Ovary (tissue), 9 donors: Measurements from ENCODE around the gene CPXM2. TPM values are rescaled to one million over a fixed set of nuclear protein-coding genes. Genes with fewer than 3 reads are reported as not detected.

Experiments used
- DNase-seq, 5 donors: peaks; one replicate each; pipeline ENCODE4 v3.0.0-alpha.2; 2019 to 2020
- H3K27ac ChIP-seq, 2 donors: fragments of 200-600 bp; one replicate each; pipeline versions ENCODE4 v1.5.1 to v1.8.0; 2019 to 2022
- H3K27me3 ChIP-seq: fragments of 200-600 bp; one replicate; pipeline ENCODE4 v1.8.0; 2022
- H3K36me3 ChIP-seq: fragments of 200-600 bp; sonication (generic); one replicate; pipeline ENCODE4 v1.5.1; 2019
- H3K4me1 ChIP-seq: one replicate; pipeline ENCODE4 v1.8.1; 2013; ENCODE audit warnings: mild to moderate bottlenecking, moderate library complexity; ENCODE audit not compliant: insufficient read depth
- H3K4me3 ChIP-seq: fragments of 200-600 bp; sonication (generic); one replicate; pipeline ENCODE4 v1.5.1; 2017
- H3K9me3 ChIP-seq, 2 donors: fragments of 200-600 bp in 1 of 2; sonication (generic) in 1 of 2; one replicate each; pipeline versions ENCODE4 v1.5.1 to v1.8.1; 2013 to 2019; ENCODE audit warnings: mild to moderate bottlenecking in 1 of 2, moderate library complexity in 1 of 2
- CTCF ChIP-seq, 3 donors: fragments of 450-650 bp in 2 of 3; fragments of 200-600 bp in 1 of 3; IDR thresholded peaks; one replicate each; pipeline versions ENCODE4 v1.5.1 to v1.8.0; 2016 to 2022; ENCODE audit warnings: antibody characterized with exemption in 3 of 3, mild to moderate bottlenecking in 1 of 3
- EP300 ChIP-seq: sonication (generic); formaldehyde crosslinking; IDR thresholded peaks from one replicate; pipeline ENCODE4 v1.6.1; 2017; ENCODE audit warnings: antibody characterized with exemption
- POLR2A ChIP-seq: fragments of 450-650 bp; IDR thresholded peaks from one replicate; pipeline ENCODE4 v1.6.1; 2017; ENCODE audit warnings: antibody characterized with exemption, mild to moderate bottlenecking, moderate library complexity
- WGBS, 3 donors: extraction: QIAGEN DNeasy Blood & Tissue Kit in 1 of 3; methylation state at CpG; one replicate each; pipeline versions ENCODE4 v1.1.5 to v1.1.7; 2013 to 2017; 5-methylcytosine and 5-hydroxymethylcytosine counted together
- intact Hi-C, 4 donors: fragments of 100-400 bp; cut with DNase I; formaldehyde crosslinking; loops; one replicate each; pipeline versions ENCODE4 v1.11.0 to v1.15.1; 2022 to 2023
- polyA plus RNA-seq, 2 donors: library from polyadenylated mRNA; stranded (reverse); fragments of 200-250 nt in 1 of 2; fragments of 350-450 nt in 1 of 2; fragmentation: Illumina TruSeq in 1 of 2; extraction: RNeasy Lipid Tissue Mini Kit (QIAGEN cat#74804) in 1 of 2; gene quantifications; one replicate each; pipeline ENCODE4 v1.2.3, GENCODE V29; 2013 to 2014
- total RNA-seq, 7 donors: library from RNA; depleted of rRNA in 2 of 7; stranded (reverse); fragments of >200 nt in 2 of 7; fragmentation: NEBNext Ultra II Directional in 3 of 7; extraction: Animal tissue kit (Norgen Biotek cat#: 25700) in 3 of 7; gene quantifications; one replicate each; pipeline versions ENCODE4 v1.1.0 to v1.2.4, GENCODE V29; 2016 to 2023
- donor health status: DM: no; HTN: no; CAD: no; lungs with moderate emphysema.
- donor health status: DM: no; HTN: no; CAD: no.
- donor health status: Bipolar disorder and iron deficiency.
- donor health status: DM: yes; HTN: yes; CAD: no.
- donor health status: DM: no; HTN: no; CAD: no.
- donor health status: DM: yes; HTN: yes; CAD: no.

The CPXM2 gene
- total and polyA plus RNA-seq, 9 donors: 5.5 to 66.0 (median 13.3) TPM

- no peak overlapping the region for H3K4me3 ChIP-seq
- no peaks in the 10 kb centered on the region for H3K4me1 ChIP-seq
- no peaks in the 10 kb centered on the region for H3K27me3 ChIP-seq
- intact Hi-C loops: no loop called here
- WGBS, 3 donors: 79 to 97% (median 89%) methylated on average over 9 of the region's 9 CpGs
- no peaks in the 10 kb centered on the region for H3K9me3 ChIP-seq
- no peak for DNase-seq
- TF ChIP-seq EP300: no peak
- TF ChIP-seq POLR2A: no peak
- no peak for TF ChIP-seq CTCF (IDR thresholded peaks at IDR 0.05)
- H3K27ac ChIP-seq: no peak overlapping the region
- no peaks in the 10 kb centered on the region for H3K36me3 ChIP-seq
These were observed 50.5 kb downstream of the CPXM2 start for GRCh38 chr10:123841115-123841514.

- 84 to 89% (median 87%) methylated on average over 4 of the region's 4 CpGs for WGBS, 3 donors
- H3K27ac ChIP-seq: no peak overlapping the region
- no peaks in the 10 kb centered on the region for H3K27me3 ChIP-seq
- no peaks in the 10 kb centered on the region for H3K9me3 ChIP-seq
- no peak for DNase-seq
- no peaks in the 10 kb centered on the region for H3K4me1 ChIP-seq
- H3K36me3 ChIP-seq: no peaks in the 10 kb centered on the region
- intact Hi-C loops: no loop called here
- H3K4me3 ChIP-seq: no peak overlapping the region
- TF ChIP-seq CTCF (IDR thresholded peaks at IDR 0.05) (no peak), POLR2A (no peak), EP300 (no peak)
These were observed 50.9 kb downstream of the CPXM2 start for GRCh38 chr10:123840714-123841113.

DNA sequence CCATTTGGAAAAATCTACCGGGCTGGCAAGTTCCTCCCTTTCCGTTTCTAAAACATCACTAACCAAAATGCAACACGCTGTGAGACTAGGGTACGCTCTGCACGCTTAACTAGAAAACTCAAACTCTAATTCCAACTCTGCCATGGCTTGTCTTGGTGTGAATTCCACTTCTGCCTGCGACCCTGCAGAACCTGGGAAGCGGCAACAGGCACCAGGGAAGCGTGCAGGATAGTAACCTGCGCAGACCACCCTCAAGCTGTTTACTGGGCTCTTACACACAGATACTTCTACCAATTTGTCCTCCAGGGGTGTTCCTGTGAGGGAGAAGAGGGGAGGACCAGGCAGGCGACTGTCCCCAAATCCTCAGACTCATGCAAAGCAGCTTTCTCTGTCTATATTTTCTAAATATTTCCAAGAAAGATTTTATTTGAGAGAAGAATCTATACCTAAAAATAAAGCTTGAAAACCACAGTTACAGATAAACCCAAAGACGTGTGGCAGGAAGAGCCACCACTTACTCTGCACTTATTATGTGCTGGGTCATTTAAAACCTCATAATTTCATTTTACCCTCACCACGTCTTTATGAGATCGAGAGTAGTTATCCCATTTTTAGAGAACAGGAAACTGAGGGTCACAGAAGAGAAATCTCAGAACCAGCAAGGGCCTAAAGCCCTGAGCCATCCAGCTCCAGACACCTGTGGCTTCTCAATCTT, 52.9 kb downstream of the CPXM2 start:
- no peak for TF ChIP-seq EP300

GRCh38 chr10:123837756-123838155, 53.9 kb downstream of the CPXM2 start:
- H3K4me3 ChIP-seq: no peak overlapping the region
- H3K36me3 ChIP-seq: no peaks in the 10 kb centered on the region
- H3K4me1 ChIP-seq: no peaks in the 10 kb centered on the region
- H3K9me3 ChIP-seq: no peaks in the 10 kb centered on the region
- no peak overlapping the region for H3K27ac ChIP-seq
- no peak for TF ChIP-seq CTCF (IDR thresholded peaks at IDR 0.05)
- 93 to 97% (median 94%) methylated on average over 6 of the region's 6 CpGs for WGBS, 3 donors
- no peaks in the 10 kb centered on the region for H3K27me3 ChIP-seq
- DNase-seq: no peak
- intact Hi-C loops: no loop called here

More for the DNA sequence above, 52.9 kb downstream of the CPXM2 start:
- Histone ChIP-seq H3K9me3 (no peaks in the 10 kb centered on the region), H3K4me3 (no peak overlapping the region), H3K36me3 (no peaks in the 10 kb centered on the region), H3K4me1 (no peaks in the 10 kb centered on the region), H3K27ac (no peak overlapping the region), H3K27me3 (no peaks in the 10 kb centered on the region)
- WGBS, 3 donors: 86 to 89% (median 88%) methylated on average over 13 of the region's 13 CpGs
- intact Hi-C loops: no loop called here
- no peak for DNase-seq

DNA sequence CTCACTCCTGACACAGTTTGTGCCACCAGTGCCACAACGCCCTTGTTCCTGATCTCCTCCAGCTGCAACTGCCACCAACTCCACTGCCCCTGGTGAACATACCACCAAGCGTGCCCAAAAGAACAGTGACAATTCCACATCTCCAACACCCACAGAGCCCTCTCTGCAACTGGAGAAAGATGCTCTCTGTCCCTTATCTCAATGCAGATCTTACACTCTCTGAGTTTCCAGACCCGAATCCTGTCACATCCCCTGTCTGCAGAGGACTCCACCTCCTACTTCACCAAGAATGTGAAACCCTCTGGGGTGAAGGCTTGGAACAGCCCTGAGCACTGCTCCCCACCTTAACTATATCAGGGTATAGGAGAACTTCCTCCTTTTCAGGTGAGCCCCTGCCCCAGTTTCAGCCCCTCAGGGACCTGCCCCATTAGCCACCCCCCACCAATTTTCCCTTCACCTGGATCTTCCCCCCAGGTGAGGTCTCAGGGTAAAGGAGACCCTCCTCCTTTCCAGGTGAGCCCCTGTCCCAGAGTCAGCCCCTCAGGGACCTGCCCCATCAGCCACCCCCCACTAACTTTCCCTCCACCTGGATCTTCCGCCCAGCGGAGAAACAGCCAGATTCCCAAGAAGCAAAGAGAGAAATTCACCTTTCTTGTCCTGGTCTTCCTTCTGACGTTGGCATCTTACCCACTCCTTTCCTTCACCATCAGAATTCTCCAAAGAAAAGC, 55.0 kb downstream of the CPXM2 start:
- Histone ChIP-seq H3K27me3 (no peaks in the 10 kb centered on the region), H3K36me3 (no peaks in the 10 kb centered on the region), H3K9me3 (no peaks in the 10 kb centered on the region), H3K4me1 (no peaks in the 10 kb centered on the region), H3K27ac (no peak overlapping the region), H3K4me3 (no peak overlapping the region)
- no peak for DNase-seq
- intact Hi-C loops: no loop called here
- TF ChIP-seq POLR2A: no peak
- 86 to 91% (median 89%) methylated on average over 6 of the region's 6 CpGs for WGBS, 3 donors
